Stimulated activated memory B cell treated with anti-CD40 and anti-IgM and Interleukin-4, amounts not matched to agents 10 μg/mL and 1 μg/mL and 100 μg/mL, for 72 hours (primary cell): ENCODE measurements around the gene MYH10.

Source experiments
- ATAC-seq: fragments of 150-1000 bp; cut with Tn5 transposase; 2 replicates; pipeline ENCODE4 v1.10.0; 2021
- H3K27ac Mint-ChIP-seq: one replicate; pipeline ENCODE4 v1.8.0; 2022; ENCODE audit warnings: mild to moderate bottlenecking, mixed read lengths
- H3K27me3 Mint-ChIP-seq: one replicate; pipeline ENCODE4 v1.8.0; 2022; ENCODE audit warnings: mixed read lengths
- H3K36me3 Mint-ChIP-seq: one replicate; pipeline ENCODE4 v1.8.0; 2022; ENCODE audit warnings: mixed read lengths
- H3K4me1 Mint-ChIP-seq: one replicate; pipeline ENCODE4 v1.8.0; 2022; ENCODE audit warnings: mixed read lengths
- H3K4me3 Mint-ChIP-seq: one replicate; pipeline ENCODE4 v1.8.0; 2022; ENCODE audit warnings: mild to moderate bottlenecking, moderate library complexity, mixed read lengths
- H3K9me3 Mint-ChIP-seq: one replicate; pipeline ENCODE4 v1.8.0; 2022; ENCODE audit warnings: mixed read lengths

Gene MYH10

DNA sequence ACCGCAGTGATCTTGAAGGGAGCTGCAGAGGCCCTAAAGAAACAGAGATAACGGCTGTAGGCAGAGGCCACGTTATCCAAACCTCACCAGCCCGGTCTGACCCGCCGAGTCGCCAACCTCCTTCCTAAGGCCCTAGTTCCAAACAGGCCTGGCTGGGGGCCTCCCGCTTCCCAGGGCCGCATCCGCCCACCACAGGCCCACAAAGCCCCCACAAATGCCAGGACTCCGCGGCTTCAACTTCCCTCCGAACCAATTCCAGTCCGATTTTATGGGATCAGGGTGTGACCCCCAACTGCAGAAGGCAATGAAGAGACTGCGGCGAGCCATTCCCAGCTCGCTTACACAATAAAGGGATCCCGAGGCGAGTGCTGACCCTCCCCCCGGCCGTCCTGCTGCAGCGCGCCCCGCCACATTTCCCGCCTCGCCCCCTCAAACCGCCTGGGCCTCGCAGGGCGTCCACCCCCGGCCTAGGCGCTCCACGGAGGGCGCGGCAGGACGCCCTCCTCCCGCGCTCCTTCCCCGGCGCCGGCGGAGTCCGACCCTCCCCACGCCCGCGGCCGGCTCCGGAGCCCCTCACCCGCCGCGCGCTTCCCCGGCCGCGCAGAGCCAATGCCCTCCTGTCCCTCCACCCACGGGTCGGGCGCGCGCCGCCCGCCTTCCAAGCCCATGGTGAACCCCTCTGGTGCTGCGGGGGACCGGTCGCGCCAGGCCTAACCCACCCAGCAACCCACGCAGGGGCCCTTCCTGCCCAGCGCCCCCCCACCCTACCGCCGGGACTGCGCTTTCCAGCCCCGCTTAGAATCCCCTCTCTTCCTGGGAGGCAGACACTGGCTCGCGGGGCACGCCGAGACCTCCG, 926 bp downstream of the MYH10 start:
- Mint-ChIP-seq H3K4me3 (peak overlapping the region; percentile 87), H3K4me1 (peaks cover 19% of the 10 kb centered on the region), H3K27me3 (peaks cover 74% of the 10 kb centered on the region), H3K36me3 (no peaks in the 10 kb centered on the region), H3K9me3 (no peaks in the 10 kb centered on the region), H3K27ac (peak overlapping the region; percentile 67)
- no peak for ATAC-seq

- no peaks in the 10 kb centered on the region for H3K9me3 Mint-ChIP-seq
- H3K27me3 Mint-ChIP-seq: peaks cover 74% of the 10 kb centered on the region
- H3K27ac Mint-ChIP-seq: no peak overlapping the region
- no peaks in the 10 kb centered on the region for H3K36me3 Mint-ChIP-seq
- no peak overlapping the region for H3K4me3 Mint-ChIP-seq
- ATAC-seq: no peak
- H3K4me1 Mint-ChIP-seq: peaks cover 19% of the 10 kb centered on the region
These were observed 1.8 kb downstream of the MYH10 start for GRCh38 chr17:8628609-8629169.

- no peak for ATAC-seq
These were observed 2.4 kb downstream of the MYH10 start for GRCh38 chr17:8628172-8628571.

GRCh38 chr17:8623591-8623990, 6.9 kb downstream of the MYH10 start:
- H3K4me3 Mint-ChIP-seq: no peak overlapping the region
- peaks cover 17% of the 10 kb centered on the region for H3K4me1 Mint-ChIP-seq
- peaks cover 57% of the 10 kb centered on the region for H3K27me3 Mint-ChIP-seq
- no peak overlapping the region for H3K27ac Mint-ChIP-seq
- no peak for ATAC-seq
- H3K9me3 Mint-ChIP-seq: no peaks in the 10 kb centered on the region
- no peaks in the 10 kb centered on the region for H3K36me3 Mint-ChIP-seq

More at GRCh38 chr17:8628172-8628571, 2.4 kb downstream of the MYH10 start:
- Mint-ChIP-seq H3K27me3 (peaks cover 74% of the 10 kb centered on the region), H3K4me3 (no peak overlapping the region), H3K27ac (no peak overlapping the region), H3K36me3 (no peaks in the 10 kb centered on the region), H3K9me3 (no peaks in the 10 kb centered on the region), H3K4me1 (peaks cover 19% of the 10 kb centered on the region)

DNA sequence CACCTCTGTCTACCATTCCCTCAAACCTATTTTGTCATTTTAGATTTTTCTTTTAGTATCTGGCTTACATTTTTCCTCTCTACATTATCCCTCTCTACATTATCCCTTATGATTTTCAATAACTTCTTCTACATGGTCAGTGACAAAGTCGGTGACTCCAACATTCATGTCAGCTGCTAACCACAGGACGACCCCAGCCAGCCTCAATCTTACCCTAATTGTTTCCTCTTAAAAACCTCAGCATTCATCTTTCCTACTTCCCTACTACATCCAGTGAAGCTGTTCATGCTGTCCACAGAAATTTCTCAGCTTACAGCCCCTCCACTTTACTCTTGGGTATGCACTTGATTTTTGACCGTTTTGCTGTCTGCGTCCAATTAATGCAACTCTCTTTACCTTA, 8.3 kb downstream of the MYH10 start:
- Mint-ChIP-seq H3K9me3 (no peaks in the 10 kb centered on the region), H3K27me3 (peaks cover 43% of the 10 kb centered on the region), H3K4me1 (peaks cover 17% of the 10 kb centered on the region), H3K4me3 (no peak overlapping the region), H3K27ac (no peak overlapping the region), H3K36me3 (no peaks in the 10 kb centered on the region)
- no peak for ATAC-seq

DNA sequence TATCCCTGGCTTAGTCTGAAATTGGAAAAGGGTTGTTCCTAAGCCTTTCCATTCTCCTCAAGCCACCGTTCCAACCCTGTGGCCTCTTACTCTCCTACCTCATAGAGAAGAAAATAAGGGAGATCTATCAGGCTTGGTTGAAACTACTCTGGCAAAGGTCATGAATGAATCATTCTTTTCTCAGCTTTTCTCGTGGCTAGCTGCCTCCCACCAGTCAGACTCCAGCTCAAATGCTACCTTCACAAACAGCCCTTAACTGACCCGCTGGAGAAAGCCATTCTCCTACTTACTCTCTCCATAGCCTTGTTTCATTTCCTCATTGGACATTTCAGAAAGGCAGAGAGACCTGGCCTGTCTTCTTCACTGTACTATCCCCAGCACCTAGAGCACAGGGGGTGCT, 8.9 kb downstream of the MYH10 start:
- peaks cover 17% of the 10 kb centered on the region for H3K4me1 Mint-ChIP-seq
- H3K27me3 Mint-ChIP-seq: peaks cover 40% of the 10 kb centered on the region
- peak; percentile 78 for ATAC-seq
- H3K9me3 Mint-ChIP-seq: no peaks in the 10 kb centered on the region
- H3K27ac Mint-ChIP-seq: no peak overlapping the region
- H3K4me3 Mint-ChIP-seq: no peak overlapping the region
- H3K36me3 Mint-ChIP-seq: no peaks in the 10 kb centered on the region

DNA sequence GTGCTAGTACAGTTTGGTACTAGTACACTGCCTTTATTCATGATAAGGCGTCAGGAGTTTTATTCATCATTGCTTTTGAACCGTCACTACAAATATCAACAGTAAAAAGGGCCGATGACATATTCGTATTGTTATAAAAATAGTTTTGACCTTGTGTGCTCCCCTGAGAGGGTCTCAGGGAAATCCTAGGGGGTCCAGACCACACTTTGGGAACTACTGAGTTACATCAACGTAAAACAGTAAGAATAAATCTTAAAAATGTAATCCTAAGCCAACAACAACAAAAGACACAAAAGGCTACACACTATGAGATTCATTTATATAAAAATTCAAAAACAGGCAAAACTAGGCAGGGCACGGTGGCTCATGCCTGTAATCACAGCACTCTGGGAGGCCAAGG, 11.2 kb downstream of the MYH10 start:
- H3K4me3 Mint-ChIP-seq: no peak overlapping the region
- no peaks in the 10 kb centered on the region for H3K9me3 Mint-ChIP-seq
- peaks cover 17% of the 10 kb centered on the region for H3K4me1 Mint-ChIP-seq
- H3K27me3 Mint-ChIP-seq: peaks cover 40% of the 10 kb centered on the region
- H3K27ac Mint-ChIP-seq: no peak overlapping the region
- H3K36me3 Mint-ChIP-seq: no peaks in the 10 kb centered on the region
- ATAC-seq: no peak

DNA sequence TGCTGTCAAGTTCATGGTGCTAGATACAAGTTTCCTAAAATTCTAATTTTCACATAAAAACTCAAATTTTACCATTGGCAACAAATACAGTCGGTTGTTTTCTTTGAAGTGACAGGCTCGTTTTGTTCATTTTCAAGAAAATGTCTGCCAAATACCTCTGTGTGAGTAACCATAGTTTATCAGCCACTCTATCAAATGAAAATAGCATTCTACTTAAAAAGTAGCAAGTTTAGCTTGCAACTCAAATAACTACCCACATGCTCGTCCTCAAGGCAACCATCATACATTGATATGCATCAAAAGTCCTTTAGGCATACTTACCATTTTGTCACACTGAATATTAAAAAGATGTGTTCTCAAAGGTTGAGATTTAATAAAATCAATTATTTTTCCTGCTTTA, 11.7 kb downstream of the MYH10 start:
- H3K27ac Mint-ChIP-seq: no peak overlapping the region
- H3K4me1 Mint-ChIP-seq: peaks cover 17% of the 10 kb centered on the region

DNA sequence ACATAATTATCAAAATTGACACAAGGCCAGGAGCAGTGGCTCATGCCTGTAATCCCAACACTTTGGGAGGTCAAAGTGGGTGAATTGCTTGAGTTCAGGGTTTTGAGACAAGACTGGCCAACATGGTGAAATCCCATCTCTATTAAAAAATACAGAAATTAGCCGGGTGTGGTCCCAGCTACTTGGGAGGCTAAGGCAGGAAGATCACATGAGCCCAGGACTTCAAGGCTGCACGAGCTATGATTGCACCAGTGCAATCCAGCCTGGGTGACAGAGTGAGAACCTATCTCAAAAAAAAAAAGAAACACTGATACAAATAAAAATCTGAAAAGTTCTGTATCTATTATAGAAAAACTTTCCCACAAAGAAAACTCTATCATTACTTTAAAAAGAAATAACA, 15.5 kb downstream of the MYH10 start:
- peaks cover 5% of the 10 kb centered on the region for H3K36me3 Mint-ChIP-seq
- H3K4me3 Mint-ChIP-seq: no peak overlapping the region
- peaks cover 35% of the 10 kb centered on the region for H3K27me3 Mint-ChIP-seq
- no peaks in the 10 kb centered on the region for H3K4me1 Mint-ChIP-seq
- H3K27ac Mint-ChIP-seq: no peak overlapping the region
- H3K9me3 Mint-ChIP-seq: peaks cover 3% of the 10 kb centered on the region
- no peak for ATAC-seq

More for the DNA sequence above, 11.7 kb downstream of the MYH10 start:
- Mint-ChIP-seq H3K36me3 (no peaks in the 10 kb centered on the region), H3K4me3 (no peak overlapping the region), H3K27me3 (peaks cover 37% of the 10 kb centered on the region), H3K9me3 (no peaks in the 10 kb centered on the region)
- no peak for ATAC-seq

DNA sequence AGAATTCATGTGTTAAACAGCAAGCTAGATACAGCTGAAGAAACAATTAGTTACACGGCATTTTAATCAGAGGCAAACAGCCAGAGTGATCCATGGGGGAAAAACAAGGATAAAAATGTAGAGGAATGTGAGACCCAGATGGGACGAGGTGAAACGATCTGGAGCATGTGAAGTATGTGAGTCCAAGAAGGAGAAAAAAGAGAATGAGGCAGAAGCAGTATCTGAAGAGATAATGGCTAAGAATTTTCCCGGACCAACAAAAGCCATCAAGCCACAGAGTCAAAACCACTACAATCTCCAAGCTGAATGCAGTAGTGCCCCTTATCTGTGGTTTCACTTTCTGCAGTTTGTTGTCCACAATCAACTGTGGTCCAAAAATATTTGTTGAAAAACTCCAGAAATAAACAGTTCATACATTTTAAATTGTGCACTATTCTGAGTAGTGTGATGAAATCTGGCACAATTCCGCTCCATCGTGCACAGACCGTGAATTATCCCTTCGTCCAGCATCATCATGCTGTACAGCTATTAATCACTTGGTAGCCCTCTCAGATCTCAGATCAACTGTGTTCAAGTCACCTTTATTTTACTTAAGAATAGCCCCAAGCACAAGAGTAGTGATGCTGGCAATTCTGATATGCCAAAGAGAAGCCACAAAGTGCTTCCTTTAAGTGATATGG, 18.8 kb downstream of the MYH10 start:
- H3K27ac Mint-ChIP-seq: no peak overlapping the region
- H3K9me3 Mint-ChIP-seq: peaks cover 3% of the 10 kb centered on the region
- no peak for ATAC-seq
- H3K36me3 Mint-ChIP-seq: peaks cover 5% of the 10 kb centered on the region
- peaks cover 61% of the 10 kb centered on the region for H3K27me3 Mint-ChIP-seq
- no peaks in the 10 kb centered on the region for H3K4me1 Mint-ChIP-seq
- no peak overlapping the region for H3K4me3 Mint-ChIP-seq

DNA sequence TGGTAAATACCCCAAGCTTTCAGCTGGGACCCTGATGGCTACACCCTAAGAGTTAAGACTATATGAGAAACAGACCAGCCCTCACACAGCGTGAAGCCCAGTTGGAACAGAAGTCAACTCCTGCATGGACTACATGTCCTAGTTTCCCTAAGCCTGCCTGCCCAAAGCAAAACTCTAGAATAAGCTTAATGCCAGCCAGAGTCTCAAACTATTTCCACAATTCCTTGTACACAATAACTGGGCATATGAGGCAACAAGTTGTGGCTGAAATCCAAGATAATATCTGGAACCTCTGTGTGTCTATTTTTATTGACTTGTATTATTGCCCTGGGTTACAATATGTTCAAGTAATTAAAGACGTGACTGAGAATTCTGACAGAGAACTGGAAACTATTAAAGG, 19.4 kb downstream of the MYH10 start:
- Mint-ChIP-seq H3K4me1 (no peaks in the 10 kb centered on the region), H3K36me3 (peaks cover 5% of the 10 kb centered on the region), H3K4me3 (no peak overlapping the region), H3K27ac (no peak overlapping the region), H3K27me3 (peaks cover 64% of the 10 kb centered on the region), H3K9me3 (peaks cover 3% of the 10 kb centered on the region)
- no peak for ATAC-seq

DNA sequence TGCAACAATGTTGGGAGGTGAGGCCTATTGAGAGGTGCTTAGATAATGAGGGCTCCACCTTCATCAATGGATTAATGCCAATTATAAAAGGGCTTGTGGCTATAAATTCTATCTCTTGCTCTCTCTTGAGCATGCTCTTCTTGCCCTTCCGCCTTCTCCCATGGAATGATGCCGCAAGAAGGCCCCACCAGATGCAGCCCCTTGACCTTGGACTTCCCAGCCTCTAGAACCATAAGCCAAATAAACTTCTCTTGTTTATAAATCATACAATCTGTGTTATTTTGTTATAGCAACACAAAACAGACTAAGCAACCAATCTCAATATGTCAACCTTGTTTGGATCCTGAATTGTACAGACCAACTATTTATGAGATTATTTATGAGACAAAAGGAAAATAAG, 20.0 kb downstream of the MYH10 start:
- no peak overlapping the region for H3K4me3 Mint-ChIP-seq
- H3K27ac Mint-ChIP-seq: no peak overlapping the region
- peaks cover 64% of the 10 kb centered on the region for H3K27me3 Mint-ChIP-seq
- H3K36me3 Mint-ChIP-seq: peaks cover 5% of the 10 kb centered on the region
- ATAC-seq: no peak
- no peaks in the 10 kb centered on the region for H3K4me1 Mint-ChIP-seq
- H3K9me3 Mint-ChIP-seq: peaks cover 3% of the 10 kb centered on the region

GRCh38 chr17:8609910-8610309, 20.6 kb downstream of the MYH10 start:
- H3K4me3 Mint-ChIP-seq: no peak overlapping the region
- no peak for ATAC-seq
- H3K36me3 Mint-ChIP-seq: peaks cover 5% of the 10 kb centered on the region
- no peak overlapping the region for H3K27ac Mint-ChIP-seq
- no peaks in the 10 kb centered on the region for H3K4me1 Mint-ChIP-seq
- peaks cover 3% of the 10 kb centered on the region for H3K9me3 Mint-ChIP-seq
- H3K27me3 Mint-ChIP-seq: peaks cover 64% of the 10 kb centered on the region

GRCh38 chr17:8608001-8608400, 22.5 kb downstream of the MYH10 start:
- Mint-ChIP-seq H3K27me3 (peaks cover 58% of the 10 kb centered on the region), H3K4me1 (no peaks in the 10 kb centered on the region), H3K36me3 (peaks cover 5% of the 10 kb centered on the region), H3K9me3 (peaks cover 3% of the 10 kb centered on the region), H3K4me3 (no peak overlapping the region), H3K27ac (no peak overlapping the region)
- ATAC-seq: no peak

DNA sequence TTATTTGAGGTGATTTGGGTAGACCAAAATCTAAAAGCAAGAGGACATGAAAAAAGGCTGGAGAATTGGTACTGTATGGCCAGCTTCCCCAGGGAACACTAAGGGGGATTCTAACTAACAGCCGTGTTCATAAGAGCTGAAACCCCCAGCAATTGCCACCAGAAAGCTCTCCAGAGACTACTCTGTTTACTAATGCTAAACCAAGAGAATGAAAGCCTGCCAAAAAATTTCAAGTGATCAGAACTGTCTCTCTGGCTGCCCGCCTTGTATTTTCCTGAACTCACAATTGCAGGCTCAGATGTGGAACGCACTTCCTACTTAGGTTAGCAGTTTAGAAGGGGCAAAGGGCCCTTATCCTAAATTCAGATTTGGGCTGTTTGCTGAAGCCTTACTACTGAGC, 24.1 kb downstream of the MYH10 start:
- Mint-ChIP-seq H3K27me3 (peaks cover 49% of the 10 kb centered on the region), H3K27ac (no peak overlapping the region), H3K9me3 (peaks cover 3% of the 10 kb centered on the region), H3K4me3 (no peak overlapping the region), H3K4me1 (no peaks in the 10 kb centered on the region), H3K36me3 (peaks cover 5% of the 10 kb centered on the region)
- no peak for ATAC-seq

DNA sequence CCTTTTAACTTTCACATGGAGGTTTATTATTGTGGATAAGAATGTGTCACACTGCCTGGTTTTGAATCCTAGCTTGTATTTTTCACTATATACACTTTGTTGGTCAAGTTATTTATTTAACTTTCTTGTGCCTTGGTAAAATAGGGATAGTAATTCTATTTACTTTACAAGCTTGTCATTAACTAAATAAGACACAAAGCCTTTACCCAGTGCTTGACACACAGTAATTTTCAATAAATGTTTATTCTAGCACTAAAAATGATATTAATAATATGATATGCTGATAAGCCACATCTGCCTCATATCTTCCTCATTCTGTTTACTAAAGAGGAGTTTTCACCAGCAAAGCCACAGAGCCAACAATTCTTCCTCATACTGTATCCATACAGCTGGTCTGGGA, 27.8 kb downstream of the MYH10 start:
- Mint-ChIP-seq H3K36me3 (no peaks in the 10 kb centered on the region), H3K4me1 (no peaks in the 10 kb centered on the region), H3K4me3 (no peak overlapping the region), H3K9me3 (no peaks in the 10 kb centered on the region), H3K27ac (no peak overlapping the region), H3K27me3 (peaks cover 20% of the 10 kb centered on the region)
- no peak for ATAC-seq
